ENCODE data around the gene MVB12B.

Gene MVB12B

DNA sequence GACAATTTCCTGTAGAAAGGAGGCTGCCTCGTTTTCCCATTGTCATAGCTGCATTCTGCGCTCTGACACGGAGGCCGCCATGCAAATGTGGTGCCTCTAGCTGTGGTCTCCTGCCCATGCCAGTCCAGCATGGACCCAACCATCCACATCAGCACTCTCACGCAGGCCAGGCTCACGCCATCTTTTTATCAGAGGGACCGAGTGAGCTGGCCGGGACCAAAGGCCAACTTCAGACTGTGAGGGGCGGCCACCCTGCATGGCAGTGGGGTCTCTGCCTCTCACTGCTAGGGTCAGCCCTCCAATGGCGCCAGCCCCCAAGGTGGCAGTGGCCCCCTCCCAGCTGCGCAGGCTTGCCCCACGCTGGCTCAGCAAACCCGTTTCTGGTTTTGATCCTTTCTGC lies 155.2 kb downstream of the MVB12B start:
- DNase-seq (ENCODE audit: low spot score) = no peak
- H3K27ac ChIP-seq = peak overlapping the region; percentile 19 to 58
- peak overlapping the region; percentile 65 for H3K4me3 ChIP-seq
- TF ChIP-seq, protein P1, sequence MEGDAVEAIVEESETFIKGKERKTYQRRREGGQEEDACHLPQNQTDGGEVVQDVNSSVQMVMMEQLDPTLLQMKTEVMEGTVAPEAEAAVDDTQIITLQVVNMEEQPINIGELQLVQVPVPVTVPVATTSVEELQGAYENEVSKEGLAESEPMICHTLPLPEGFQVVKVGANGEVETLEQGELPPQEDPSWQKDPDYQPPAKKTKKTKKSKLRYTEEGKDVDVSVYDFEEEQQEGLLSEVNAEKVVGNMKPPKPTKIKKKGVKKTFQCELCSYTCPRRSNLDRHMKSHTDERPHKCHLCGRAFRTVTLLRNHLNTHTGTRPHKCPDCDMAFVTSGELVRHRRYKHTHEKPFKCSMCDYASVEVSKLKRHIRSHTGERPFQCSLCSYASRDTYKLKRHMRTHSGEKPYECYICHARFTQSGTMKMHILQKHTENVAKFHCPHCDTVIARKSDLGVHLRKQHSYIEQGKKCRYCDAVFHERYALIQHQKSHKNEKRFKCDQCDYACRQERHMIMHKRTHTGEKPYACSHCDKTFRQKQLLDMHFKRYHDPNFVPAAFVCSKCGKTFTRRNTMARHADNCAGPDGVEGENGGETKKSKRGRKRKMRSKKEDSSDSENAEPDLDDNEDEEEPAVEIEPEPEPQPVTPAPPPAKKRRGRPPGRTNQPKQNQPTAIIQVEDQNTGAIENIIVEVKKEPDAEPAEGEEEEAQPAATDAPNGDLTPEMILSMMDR (IDR thresholded peaks at IDR 0.05) = no peak

- Histone ChIP-seq H3K4me3 (peak overlapping the region; percentile 65), H3K27ac (peak overlapping the region in 1 of 2 donors; percentile 58)
- DNase-seq (ENCODE audit: low spot score) = no peak
- TF ChIP-seq, protein P1 (IDR thresholded peaks at IDR 0.05) = no peak
Observed at GRCh38 chr9:126482361-126483044, 155.9 kb downstream of the MVB12B start.

DNA sequence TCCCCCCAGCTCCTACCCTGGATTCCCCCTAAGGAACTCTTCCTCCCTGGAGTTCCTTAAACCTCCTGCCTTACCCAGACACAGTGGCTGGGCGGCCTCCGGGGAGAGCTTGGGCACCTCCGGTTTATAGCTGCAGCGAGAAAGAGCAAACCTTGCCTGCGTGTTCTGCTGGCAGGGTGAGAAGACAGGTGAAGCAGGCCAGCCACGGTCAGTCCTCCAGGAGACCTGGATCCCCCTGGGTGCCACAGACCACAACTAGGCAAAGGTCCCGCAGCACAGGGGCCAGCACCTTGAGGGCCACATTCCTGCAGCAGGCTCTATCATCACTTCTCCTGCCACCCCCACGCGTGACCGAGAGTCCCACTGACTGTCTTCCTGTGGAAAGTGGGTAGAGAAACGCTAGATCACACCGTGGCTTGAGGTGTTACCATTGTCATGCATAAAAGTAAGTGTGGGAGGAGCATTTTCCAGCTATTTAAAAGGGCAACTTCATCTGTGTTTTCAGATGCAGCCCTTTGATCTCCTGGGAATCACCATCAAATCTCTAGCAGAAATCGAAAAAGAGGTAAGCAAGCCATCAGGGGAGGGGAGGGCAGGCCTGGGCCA lies 156.9 kb downstream of the MVB12B start:
- H3K4me3 ChIP-seq = no peak overlapping the region
- DNase-seq (ENCODE audit: low spot score) = no peak
- TF ChIP-seq, protein P1 (IDR thresholded peaks at IDR 0.05) = no peak
- no peak overlapping the region for H3K27ac ChIP-seq

- TF ChIP-seq, protein P1 (IDR thresholded peaks at IDR 0.05) = no peak
- H3K4me3 ChIP-seq = no peak overlapping the region
- DNase-seq (ENCODE audit: low spot score) = no peak
- no peak overlapping the region for H3K27ac ChIP-seq
Observed at GRCh38 chr9:126485662-126486061, 159.0 kb downstream of the MVB12B start.

DNA sequence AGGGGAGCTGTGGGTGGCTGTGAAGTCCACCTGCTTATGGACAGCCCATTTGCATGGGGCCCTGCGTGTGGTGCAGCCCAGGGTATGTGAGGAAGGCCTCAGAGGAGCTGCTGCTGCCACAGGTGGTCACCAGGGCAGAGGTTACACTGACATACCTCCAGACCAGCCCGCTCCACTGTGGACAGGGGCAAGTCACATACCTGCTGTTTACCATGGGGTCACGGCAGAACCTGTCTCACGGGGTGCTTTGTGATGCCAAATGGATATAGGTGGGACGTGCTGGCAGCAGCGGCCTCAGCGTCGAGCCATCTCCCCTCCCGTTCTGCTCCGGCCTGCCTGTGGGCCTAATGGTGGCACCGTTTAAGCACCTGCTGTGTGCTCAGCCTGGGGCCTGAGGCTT lies 159.6 kb downstream of the MVB12B start:
- no peak overlapping the region for H3K4me3 ChIP-seq
- TF ChIP-seq, protein P1 (IDR thresholded peaks at IDR 0.05) = no peak
- no peak for DNase-seq (ENCODE audit: low spot score)
- H3K27ac ChIP-seq = no peak overlapping the region

GRCh38 chr9:126487856-126488255 lies 161.2 kb downstream of the MVB12B start:
- DNase-seq (ENCODE audit: low spot score) = no peak
- TF ChIP-seq, protein P1 (IDR thresholded peaks at IDR 0.05) = no peak
- Histone ChIP-seq H3K4me3 (no peak overlapping the region), H3K27ac (no peak overlapping the region)

GRCh38 chr9:126488310-126488709 lies 161.7 kb downstream of the MVB12B start:
- TF ChIP-seq, protein P1 (IDR thresholded peaks at IDR 0.05) = no peak
- no peak overlapping the region for H3K27ac ChIP-seq
- no peak overlapping the region for H3K4me3 ChIP-seq
- DNase-seq (ENCODE audit: low spot score) = no peak

Measured in coronary artery (tissue), 2 donors.